Right cardiac atrium (tissue), 5 donors: ENCODE measurements around the gene FHIT. TPM values are rescaled to one million over a fixed set of nuclear protein-coding genes. Genes with fewer than 3 reads are reported as not detected.
"Not testable (repeated sequence)": the region's sequence is repeated elsewhere in the genome, so short reads cannot be mapped to it uniquely, and the experiment has no call there.

ENCODE experiments used
- ATAC-seq, 2 donors: fragments of 200-7000 bp; cut with Tn5 transposase; one replicate each; pipeline versions ENCODE4 v1.8.0 to v1.9.1; 2020; ENCODE audit warnings: moderate library complexity in 2 of 2, mild to moderate bottlenecking in 1 of 2
- DNase-seq, 3 donors: peaks; one replicate each; pipeline ENCODE4 v3.0.0-alpha.2; 2020
- H3K27ac ChIP-seq: one replicate; pipeline ENCODE4 v1.5.1; 2013; ENCODE audit warnings: mild to moderate bottlenecking, low read length, control low read depth, moderate library complexity
- H3K27me3 ChIP-seq: one replicate; pipeline ENCODE4 v1.6.1; 2013; ENCODE audit not compliant: control insufficient read depth, insufficient read depth
- H3K4me1 ChIP-seq: one replicate; pipeline ENCODE4 v1.6.1; 2013; ENCODE audit warnings: low read length; ENCODE audit not compliant: control insufficient read depth, insufficient read depth
- H3K4me3 ChIP-seq: one replicate; pipeline ENCODE4 v1.5.1; 2013; ENCODE audit warnings: low read length, control low read depth
- H3K9me3 ChIP-seq: one replicate; pipeline ENCODE4 v1.6.1; 2013; ENCODE audit warnings: low read length; ENCODE audit not compliant: control insufficient read depth
- WGBS: extraction: QIAGEN DNeasy Blood & Tissue Kit; methylation state at CpG from one replicate; pipeline ENCODE4 v1.1.7; 2013; 5-methylcytosine and 5-hydroxymethylcytosine counted together
- intact Hi-C, 4 donors: fragments of 100-400 bp; cut with DNase I; formaldehyde crosslinking; loops; one replicate each; pipeline versions ENCODE4 v1.11.0 to v1.14.0; 2022 to 2023
- polyA plus RNA-seq: library from polyadenylated mRNA; stranded (reverse); fragments of 200-250 nt; gene quantifications from one replicate; pipeline ENCODE4 v1.2.3, GENCODE V29; 2013
- total RNA-seq, 4 donors: library from RNA; stranded (reverse); fragmentation: NEBNext Ultra II Directional; extraction: Animal tissue kit (Norgen Biotek cat#: 25700); gene quantifications; one replicate each; pipeline ENCODE4 v1.2.1, GENCODE V29; 2021
- donor health status: healthy with polysubstance abuse.
- donor health status: DM: no; HTN: yes; CAD: no.
- donor health status: DM: no; HTN: no; CAD: no.
- donor health status: DM: no; HTN: yes; CAD: no; lungs with severe emphysema.
- donor health status: DM: yes; HTN: yes; CAD: no.

The FHIT gene
- total and polyA plus RNA-seq, 5 donors, result 16.5 to 25.8 (median 21.4) TPM

DNA sequence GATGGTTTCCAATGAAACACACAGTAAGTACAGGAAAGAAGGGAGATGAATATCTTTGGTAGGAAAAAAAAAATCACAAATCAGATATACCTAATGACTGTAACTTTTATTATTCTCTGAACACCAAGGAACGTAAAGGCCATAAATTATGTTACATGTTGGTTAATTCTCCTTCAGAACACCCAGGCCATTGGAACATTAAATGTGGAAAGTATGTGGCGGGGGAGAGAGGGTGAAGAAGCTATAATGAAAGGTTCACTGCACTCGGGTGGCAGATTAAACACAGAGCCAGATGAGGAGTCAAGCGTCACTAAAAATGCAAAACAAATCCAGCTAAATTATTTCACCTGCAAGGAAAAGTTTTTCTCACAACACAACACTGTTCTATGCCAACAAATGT is 193.8 kb downstream of the FHIT start:
- no peak overlapping the region for H3K4me3 ChIP-seq
- 82% methylated on average over 4 of the region's 4 CpGs for WGBS
- no peak for ATAC-seq
- intact Hi-C loops, result no loop called here
- H3K27me3 ChIP-seq, result no peaks in the 10 kb centered on the region
- H3K27ac ChIP-seq, result no peak overlapping the region
- no peaks in the 10 kb centered on the region for H3K4me1 ChIP-seq
- H3K9me3 ChIP-seq, result no peaks in the 10 kb centered on the region
- no peak for DNase-seq

DNA sequence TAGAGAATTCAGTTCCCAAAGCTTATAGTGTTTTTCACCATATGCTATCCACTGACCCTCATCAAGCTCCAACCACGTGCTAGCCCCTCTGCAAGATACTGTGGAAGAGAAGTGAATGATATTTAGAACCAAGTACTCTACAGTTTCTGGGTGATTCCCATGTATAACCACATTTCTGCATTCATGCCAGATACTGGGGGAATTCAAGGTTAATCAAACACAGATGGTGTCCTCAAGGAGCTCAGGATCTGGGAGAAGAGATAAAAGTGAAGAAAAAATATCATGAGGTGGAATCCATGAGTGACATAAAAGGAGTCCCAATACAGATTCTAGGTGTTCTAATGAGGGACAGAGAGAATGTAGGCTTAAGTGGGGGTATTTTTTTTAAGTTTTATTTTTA is 195.8 kb downstream of the FHIT start:
- H3K4me1 ChIP-seq, result no peaks in the 10 kb centered on the region
- no peak for ATAC-seq
- intact Hi-C loops, result no loop called here

DNA sequence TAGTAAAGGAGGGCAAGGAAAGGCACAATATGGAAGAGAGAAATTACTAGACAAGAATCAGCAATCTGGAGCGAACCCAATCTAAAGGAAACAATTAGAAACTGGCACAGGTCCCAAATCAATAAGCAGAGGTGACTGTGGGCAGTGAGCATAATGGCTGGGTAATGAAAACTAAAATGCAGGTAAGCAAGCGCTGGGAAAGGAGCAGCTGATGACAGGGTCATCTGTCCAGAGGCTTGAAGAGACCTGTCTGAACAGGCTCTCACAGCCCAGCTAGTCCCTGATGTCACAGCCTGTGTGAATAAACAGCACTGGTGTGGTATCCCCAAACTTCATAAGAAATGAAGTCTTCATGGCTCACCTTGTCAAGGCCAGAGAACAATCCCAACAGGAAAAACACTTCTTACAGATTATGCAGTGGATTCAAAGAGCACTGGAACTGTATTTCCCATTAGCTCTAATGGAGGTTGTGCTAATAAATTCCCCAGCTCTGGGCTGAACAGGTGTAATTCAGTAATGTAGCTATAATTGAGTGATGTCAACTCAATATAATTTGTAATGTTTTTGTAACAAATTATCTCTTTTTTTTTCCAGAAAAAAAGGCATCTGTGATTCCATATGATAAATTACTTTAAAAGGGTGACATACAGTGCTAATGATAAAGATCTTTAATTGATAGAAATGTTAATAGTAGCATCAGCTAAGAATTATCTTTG is 197.3 kb downstream of the FHIT start:
- Histone ChIP-seq H3K4me3 (no peak overlapping the region), H3K4me1 (no peaks in the 10 kb centered on the region), H3K27ac (no peak overlapping the region), H3K27me3 (no peaks in the 10 kb centered on the region), H3K9me3 (no peaks in the 10 kb centered on the region)
- no peak for ATAC-seq
- intact Hi-C loops, result no loop called here
- no peak for DNase-seq
- 82% methylated on average over 2 of the region's 2 CpGs for whole genome bisulfite sequencing

More for the DNA sequence above, 195.8 kb downstream of the FHIT start:
- Histone ChIP-seq H3K27me3 (no peaks in the 10 kb centered on the region), H3K9me3 (no peaks in the 10 kb centered on the region), H3K4me3 (no peak overlapping the region), H3K27ac (no peak overlapping the region)
- DNase-seq, result no peak
- WGBS, result 79% methylated on average over 1 of the region's 1 CpG

DNA sequence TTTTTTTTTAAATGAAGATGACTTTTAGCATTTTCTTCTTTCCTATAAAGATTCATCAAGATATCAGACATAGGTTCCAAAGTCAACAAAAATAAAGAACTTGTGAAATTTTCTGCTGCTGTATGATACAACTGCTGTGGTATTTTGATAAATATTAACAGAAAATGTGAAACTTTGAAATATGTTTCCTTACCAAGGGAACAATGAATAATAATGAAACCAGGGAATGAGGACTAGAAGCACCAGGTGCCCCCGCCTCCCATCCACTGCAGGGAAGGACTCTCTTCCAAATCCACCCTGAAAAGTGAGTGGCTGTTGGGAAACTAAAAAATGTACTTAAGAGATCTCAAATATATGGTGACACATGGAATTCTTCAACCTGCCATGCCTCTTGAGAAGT is 198.4 kb downstream of the FHIT start:
- ATAC-seq (no peak), DNase-seq (no peak)
- Histone ChIP-seq H3K27me3 (no peaks in the 10 kb centered on the region), H3K4me1 (no peaks in the 10 kb centered on the region), H3K9me3 (no peaks in the 10 kb centered on the region), H3K27ac (no peak overlapping the region), H3K4me3 (no peak overlapping the region)
- intact Hi-C loops, result no loop called here
- WGBS, result 89% methylated on average over 1 of the region's 1 CpG

DNA sequence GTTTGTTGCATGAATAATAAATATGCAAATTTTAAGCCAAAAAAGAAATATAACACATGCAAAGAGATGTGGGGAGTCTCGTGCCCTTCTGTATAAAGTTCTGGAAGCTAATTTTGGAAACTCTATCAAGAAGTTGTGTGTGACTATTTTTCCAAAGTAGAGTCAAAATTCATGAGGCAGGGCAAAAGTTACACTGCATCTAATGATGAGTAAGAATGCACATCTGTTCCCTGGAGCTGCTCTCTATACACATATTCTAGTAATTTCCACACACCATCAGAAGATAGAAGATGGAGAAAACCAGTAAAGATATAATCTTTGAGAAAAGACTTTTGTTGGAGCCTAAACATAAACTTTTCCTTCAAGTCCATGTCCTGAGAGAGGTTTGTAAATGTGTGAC is 199.6 kb downstream of the FHIT start:
- no peak for ATAC-seq
- no peak for DNase-seq
- no peaks in the 10 kb centered on the region for H3K9me3 ChIP-seq
- H3K27ac ChIP-seq, result no peak overlapping the region
- H3K4me1 ChIP-seq, result no peaks in the 10 kb centered on the region
- 56% methylated on average over 1 of the region's 1 CpG for WGBS
- intact Hi-C loops, result no loop called here
- H3K27me3 ChIP-seq, result no peaks in the 10 kb centered on the region
- H3K4me3 ChIP-seq, result no peak overlapping the region

DNA sequence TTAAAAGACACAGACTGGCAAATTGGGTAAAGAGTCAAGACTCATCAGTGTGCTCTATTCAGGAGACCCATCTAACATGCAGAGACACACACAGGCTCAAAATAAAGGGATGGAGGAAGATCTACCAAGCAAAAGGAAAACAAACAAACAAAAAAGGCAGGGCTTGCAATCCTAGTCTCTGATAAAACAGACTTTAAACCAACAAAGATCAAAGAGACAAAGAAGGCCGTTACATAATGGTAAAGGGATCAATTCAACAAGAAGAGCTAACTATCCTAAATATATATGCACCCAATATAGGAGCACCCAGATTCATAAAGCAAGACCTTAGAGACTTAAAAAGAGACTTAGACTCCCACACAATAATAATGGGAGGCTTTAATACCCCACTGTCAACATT is 206.1 kb downstream of the FHIT start:
- not testable (repeated sequence) for H3K9me3 ChIP-seq
- 92% methylated on average over 1 of the region's 1 CpG for WGBS

DNA sequence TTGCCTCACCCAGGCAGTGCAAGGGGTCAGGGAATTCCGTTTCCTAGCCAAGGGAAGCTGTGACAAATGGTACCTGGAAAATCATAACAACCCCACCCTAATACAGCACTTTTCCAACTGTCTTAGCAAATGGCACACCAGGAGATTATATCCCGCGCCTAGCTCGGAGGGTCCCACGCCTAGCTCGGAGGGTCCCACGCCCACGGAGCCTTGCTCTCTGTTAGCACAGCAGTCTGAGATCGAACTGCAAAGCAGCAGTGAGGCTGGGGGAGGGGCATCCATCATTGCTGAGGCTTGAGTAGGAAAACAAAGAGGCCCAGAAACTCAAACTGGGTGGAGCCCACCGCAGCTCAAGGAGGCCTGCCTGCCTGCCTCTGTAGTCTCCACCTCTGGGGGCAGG is 208.1 kb downstream of the FHIT start:
- H3K4me3 ChIP-seq, result no peak overlapping the region
- intact Hi-C loops, result no loop called here
- ATAC-seq (no peak), DNase-seq (no peak)
- no peaks in the 10 kb centered on the region for H3K9me3 ChIP-seq
- no peaks in the 10 kb centered on the region for H3K4me1 ChIP-seq
- no peak overlapping the region for H3K27ac ChIP-seq
- H3K27me3 ChIP-seq, result no peaks in the 10 kb centered on the region
- 93% methylated on average over 10 of the region's 10 CpGs for WGBS

More for the DNA sequence above, 206.1 kb downstream of the FHIT start:
- DNase-seq, H3K4me3 ChIP-seq, intact Hi-C loops, H3K4me1 ChIP-seq, H3K27ac ChIP-seq, H3K27me3 ChIP-seq, ATAC-seq: not testable (repeated sequence)

DNA sequence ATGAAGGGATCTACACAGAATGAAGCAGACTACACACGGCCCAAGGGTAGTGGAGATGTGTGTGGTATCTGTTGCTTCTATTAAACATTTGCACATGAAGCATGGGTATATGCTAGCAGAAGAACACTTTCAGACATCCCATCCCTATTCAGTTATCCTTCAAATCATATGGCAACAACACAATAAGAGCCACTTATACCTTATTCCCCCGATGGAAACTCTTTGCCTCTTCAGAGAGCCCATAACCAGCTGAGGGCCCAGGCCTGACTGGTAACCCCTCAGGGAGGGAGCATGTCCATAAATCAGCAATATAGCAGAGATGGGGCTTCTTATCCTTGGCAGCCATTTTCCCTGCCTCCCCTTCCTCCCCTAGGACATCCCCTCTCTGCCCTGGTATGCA is 210.6 kb downstream of the FHIT start:
- ATAC-seq (no peak), DNase-seq (no peak)
- H3K4me3 ChIP-seq, result no peak overlapping the region
- no peaks in the 10 kb centered on the region for H3K9me3 ChIP-seq
- no peaks in the 10 kb centered on the region for H3K27me3 ChIP-seq
- 93% methylated on average over 2 of the region's 2 CpGs for WGBS
- H3K27ac ChIP-seq, result no peak overlapping the region
- H3K4me1 ChIP-seq, result no peaks in the 10 kb centered on the region
- intact Hi-C loops, result no loop called here

DNA sequence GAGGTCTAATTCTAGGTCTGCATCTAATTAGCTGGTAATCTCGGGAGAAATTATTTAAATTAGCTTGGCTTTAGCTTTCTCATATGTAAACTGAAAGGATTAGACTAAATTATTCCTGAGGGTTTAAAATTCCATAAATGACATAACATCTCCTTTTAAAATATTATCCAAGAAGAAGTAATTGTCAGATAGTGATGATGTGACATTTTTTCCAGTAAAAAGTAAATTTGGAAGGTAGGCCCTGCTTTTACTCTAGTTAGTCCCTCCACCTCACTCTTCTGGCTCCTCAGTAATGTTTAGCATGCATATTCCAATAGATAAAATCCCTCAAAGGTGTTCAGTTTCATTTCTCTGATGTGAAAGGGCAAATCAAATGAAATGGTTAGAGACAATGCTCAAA is 215.7 kb downstream of the FHIT start:
- 99% methylated on average over 1 of the region's 1 CpG for WGBS
- Histone ChIP-seq H3K4me1 (no peaks in the 10 kb centered on the region), H3K4me3 (no peak overlapping the region), H3K27me3 (no peaks in the 10 kb centered on the region), H3K27ac (no peak overlapping the region), H3K9me3 (no peaks in the 10 kb centered on the region)
- DNase-seq (no peak), ATAC-seq (no peak)
- intact Hi-C loops, result no loop called here

DNA sequence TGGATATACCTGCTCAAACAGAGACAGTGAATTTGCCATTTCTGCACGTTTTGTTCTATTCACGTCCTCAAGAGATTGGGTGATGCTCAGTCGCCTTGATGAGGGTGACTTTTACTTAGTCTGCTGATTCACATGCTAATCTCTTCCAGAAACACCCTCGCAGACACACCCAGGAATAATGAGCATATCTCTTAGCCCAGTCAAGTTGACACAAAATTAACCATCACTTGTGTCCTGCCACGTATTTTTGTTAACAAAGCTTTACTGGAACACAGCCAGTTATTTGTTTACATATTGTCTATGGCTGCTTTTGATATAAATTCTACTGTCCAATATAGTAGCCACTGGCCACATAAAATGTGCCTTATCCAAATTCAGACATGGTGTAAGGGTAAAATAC is 218.3 kb downstream of the FHIT start:
- ATAC-seq (no peak), DNase-seq (no peak)
- Histone ChIP-seq H3K9me3 (no peaks in the 10 kb centered on the region), H3K4me1 (no peaks in the 10 kb centered on the region), H3K4me3 (no peak overlapping the region), H3K27ac (no peak overlapping the region), H3K27me3 (no peaks in the 10 kb centered on the region)
- intact Hi-C loops, result no loop called here
- WGBS, result 71% methylated on average over 5 of the region's 5 CpGs

DNA sequence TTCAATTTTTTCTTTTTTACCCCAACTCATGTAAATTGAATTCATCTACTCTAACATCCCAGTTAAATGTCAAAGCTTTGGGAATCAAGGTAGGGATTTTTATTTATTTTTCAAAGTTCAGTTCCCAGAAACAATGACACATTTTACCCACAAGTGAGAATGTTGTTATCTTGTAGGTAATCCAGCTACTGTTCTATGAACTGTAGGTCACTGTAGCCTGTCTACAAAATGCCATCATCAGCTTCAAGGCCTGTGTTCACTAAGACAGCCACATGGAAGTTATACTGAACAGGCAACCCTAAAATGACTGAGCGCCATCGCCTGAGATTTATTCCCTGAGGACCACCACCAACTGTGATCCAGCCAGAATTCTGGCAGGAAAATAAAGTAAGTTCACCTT is 219.7 kb downstream of the FHIT start:
- 94% methylated on average over 2 of the region's 2 CpGs for WGBS
- intact Hi-C loops, result no loop called here
- Histone ChIP-seq H3K4me1 (no peaks in the 10 kb centered on the region), H3K4me3 (no peak overlapping the region), H3K27ac (no peak overlapping the region), H3K27me3 (no peaks in the 10 kb centered on the region), H3K9me3 (no peaks in the 10 kb centered on the region)
- DNase-seq, result no peak
- no peak for ATAC-seq

DNA sequence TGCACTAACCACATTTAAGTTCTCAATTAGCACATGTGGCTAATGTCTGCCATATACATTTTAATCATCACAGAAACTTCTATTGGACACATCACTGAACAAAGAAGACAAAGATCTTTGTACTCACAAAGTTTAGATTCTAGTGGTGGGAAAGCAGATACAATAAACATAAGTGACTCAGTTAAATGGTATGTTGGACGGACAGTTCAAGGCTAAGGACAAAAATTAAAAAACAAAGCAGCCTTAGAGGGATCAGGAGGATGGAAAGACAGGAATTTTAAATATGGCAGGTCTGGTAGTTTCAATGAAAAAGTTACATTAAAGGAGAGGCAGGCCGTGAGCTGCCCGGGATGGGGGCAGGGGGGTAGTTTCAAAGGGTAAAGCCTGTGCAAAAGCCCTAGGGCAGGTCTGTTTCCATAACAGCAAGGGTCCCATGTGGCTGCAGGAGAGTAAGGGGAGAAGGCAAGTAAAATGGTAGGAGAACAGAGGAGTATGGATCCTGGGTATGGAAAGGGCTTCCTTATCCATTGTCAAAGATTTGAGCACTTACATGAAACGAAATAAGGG is 220.7 kb downstream of the FHIT start:
- 80% methylated on average over 4 of the region's 4 CpGs for WGBS

More for the DNA sequence above, 220.7 kb downstream of the FHIT start:
- no peaks in the 10 kb centered on the region for H3K9me3 ChIP-seq
- intact Hi-C loops, result no loop called here
- no peak overlapping the region for H3K4me3 ChIP-seq
- no peaks in the 10 kb centered on the region for H3K4me1 ChIP-seq
- ATAC-seq (no peak), DNase-seq (no peak)
- H3K27ac ChIP-seq, result no peak overlapping the region
- no peaks in the 10 kb centered on the region for H3K27me3 ChIP-seq
